HL-60/S4 treated with phorbol 12-myristate 13-acetate at 8.2 ng/mL for 4 days and 3 days (cell line): Measurements from ENCODE around the gene NPIPA2.
"Not testable (repeated sequence)": the region's sequence is repeated elsewhere in the genome, so short reads cannot be mapped to it uniquely, and the experiment has no call there.

Experiments used
- in situ Hi-C: fragments of 300-500 bp; cut with MboI; formaldehyde crosslinking; loops from 2 replicates; pipeline ENCODE4 v1.15.0; 2022; ENCODE audit warnings: low sequenced_read_pairs

NPIPA2 gene

DNA sequence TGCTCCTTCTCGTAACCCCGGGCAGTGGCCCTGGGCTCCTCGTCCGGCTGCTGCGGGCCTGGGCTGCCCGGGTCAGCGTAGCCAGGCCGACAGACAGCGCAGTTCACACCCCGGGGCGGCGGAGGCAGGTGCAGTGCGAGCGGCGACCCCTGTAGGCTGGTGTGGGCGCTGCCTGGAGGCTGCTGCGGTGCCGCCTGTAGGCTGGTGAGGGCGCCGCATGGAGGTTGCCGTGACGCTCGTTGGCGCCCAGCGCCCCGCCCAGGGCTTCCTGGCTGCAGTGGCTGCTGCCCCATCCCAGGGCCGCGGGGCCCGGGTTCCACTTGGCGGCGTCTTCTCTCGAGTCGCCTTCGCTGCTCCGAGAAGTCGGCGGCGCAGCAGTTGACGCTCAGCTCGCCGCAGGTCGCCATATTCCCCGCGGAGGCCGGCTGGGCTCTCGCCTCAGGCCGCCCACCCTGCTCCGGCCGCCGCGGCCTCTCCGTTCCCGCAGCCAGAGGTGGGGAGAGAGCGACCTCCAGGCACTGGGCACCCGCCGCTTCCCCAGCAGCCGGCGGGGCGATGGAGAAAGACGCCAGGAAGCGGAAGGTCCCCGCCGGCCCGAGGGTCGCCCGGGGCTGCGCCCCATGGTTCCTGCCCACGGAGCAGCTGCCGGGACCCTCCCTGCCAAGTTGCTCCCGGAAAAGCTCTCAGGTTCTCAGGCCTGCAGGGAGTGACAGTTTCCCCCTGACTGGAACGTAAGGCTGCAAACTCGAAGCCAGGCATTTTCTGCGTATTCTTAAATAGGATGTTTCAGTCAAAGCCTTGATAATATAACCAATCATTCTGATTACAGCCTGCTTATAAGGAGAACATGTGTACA, at the start of gene NPIPA2:
Gene NPIPA2 (plus strand): TSS at position 261 of the 856 bp plus-strand sequence. CDS start 5,533 bp downstream, outside the sequence.
- in situ Hi-C loops: not testable (repeated sequence)

DNA sequence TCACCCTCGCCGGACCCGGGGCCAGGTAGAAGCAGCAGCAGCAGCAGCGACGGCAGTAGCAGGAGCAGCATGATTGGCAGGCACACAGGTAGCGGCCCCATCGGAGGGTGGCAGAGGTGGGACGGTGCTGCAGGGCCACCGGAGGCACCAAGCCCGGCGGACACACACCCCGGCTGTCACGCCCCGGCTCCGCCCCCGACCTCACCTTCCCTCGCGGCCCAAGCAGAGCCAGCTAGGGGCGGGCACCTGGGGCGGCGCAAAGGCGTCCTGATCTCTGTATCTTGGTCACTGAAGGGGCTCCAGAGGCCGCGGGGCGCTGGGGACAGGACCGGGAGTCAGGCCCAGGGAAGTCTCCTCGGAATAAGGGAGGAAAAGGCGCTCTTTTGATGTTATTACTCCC, 48.2 kb upstream of the NPIPA2 start, which contains the start of gene PLA2G10:
Gene PLA2G10 (minus strand): TSS at position 180 of the 400 bp plus-strand sequence. CDS start 79 bp downstream, at position 101.
- in situ Hi-C loops: not testable (repeated sequence)

DNA sequence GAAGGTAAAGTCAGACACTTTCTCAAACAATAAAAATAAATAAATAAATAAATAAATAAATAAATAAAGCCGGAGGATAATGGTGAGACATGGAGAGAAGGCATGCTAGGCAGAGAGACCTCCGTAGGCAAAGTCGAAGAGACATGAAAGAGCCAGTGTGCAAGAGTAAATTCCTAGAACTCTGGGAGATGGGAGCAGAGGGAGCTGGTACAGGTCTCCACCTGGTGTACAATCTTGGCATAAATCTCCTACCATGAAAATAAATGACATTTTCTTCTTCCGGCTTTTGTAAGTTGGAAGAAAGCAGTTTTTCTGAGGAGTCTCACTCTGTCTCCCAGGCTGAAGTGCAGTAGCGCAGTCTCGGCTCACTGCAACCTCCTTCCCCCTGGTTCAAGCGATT, 40.5 kb upstream of the NPIPA2 start:
- in situ Hi-C loops: not testable (repeated sequence)

DNA sequence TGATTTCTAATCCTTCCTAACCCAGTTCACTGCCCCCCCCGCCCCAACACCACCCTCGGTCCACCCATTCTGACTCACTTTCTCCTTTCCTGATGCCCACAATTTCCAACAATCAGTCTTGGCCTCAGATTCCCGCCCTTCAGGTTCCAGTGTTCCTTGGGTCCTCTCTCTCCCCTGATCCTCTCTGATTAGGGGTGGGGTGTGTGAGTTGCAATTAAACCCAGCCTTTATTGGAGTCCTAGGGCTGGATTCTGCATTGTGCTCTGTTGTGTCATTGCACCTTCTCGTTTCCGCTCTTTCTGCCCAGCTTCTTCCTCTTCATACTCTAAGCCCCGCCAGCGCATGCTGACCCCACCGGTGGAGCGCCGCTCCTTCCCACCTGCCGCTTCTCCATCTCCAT, 39.7 kb upstream of the NPIPA2 start:
- in situ Hi-C loops: not testable (repeated sequence)

DNA sequence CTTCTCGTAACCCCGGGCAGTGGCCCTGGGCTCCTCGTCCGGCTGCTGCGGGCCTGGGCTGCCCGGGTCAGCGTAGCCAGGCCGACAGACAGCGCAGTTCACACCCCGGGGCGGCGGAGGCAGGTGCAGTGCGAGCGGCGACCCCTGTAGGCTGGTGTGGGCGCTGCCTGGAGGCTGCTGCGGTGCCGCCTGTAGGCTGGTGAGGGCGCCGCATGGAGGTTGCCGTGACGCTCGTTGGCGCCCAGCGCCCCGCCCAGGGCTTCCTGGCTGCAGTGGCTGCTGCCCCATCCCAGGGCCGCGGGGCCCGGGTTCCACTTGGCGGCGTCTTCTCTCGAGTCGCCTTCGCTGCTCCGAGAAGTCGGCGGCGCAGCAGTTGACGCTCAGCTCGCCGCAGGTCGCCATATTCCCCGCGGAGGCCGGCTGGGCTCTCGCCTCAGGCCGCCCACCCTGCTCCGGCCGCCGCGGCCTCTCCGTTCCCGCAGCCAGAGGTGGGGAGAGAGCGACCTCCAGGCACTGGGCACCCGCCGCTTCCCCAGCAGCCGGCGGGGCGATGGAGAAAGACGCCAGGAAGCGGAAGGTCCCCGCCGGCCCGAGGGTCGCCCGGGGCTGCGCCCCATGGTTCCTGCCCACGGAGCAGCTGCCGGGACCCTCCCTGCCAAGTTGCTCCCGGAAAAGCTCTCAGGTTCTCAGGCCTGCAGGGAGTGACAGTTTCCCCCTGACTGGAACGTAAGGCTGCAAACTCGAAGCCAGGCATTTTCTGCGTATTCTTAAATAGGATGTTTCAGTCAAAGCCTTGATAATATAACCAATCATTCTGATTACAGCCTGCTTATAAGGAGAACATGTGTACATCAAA, 38.9 kb upstream of the NPIPA2 start, which contains the start of gene NPIPA3:
Gene NPIPA3 (plus strand): TSS at position 256 of the 856 bp plus-strand sequence. CDS start 5,533 bp downstream, outside the sequence.
- in situ Hi-C loops: not testable (repeated sequence)

DNA sequence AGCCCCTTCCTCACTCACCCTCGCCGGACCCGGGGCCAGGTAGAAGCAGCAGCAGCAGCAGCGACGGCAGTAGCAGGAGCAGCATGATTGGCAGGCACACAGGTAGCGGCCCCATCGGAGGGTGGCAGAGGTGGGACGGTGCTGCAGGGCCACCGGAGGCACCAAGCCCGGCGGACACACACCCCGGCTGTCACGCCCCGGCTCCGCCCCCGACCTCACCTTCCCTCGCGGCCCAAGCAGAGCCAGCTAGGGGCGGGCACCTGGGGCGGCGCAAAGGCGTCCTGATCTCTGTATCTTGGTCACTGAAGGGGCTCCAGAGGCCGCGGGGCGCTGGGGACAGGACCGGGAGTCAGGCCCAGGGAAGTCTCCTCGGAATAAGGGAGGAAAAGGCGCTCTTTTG, 9.1 kb upstream of the NPIPA2 start:
- in situ Hi-C loops: not testable (repeated sequence)

DNA sequence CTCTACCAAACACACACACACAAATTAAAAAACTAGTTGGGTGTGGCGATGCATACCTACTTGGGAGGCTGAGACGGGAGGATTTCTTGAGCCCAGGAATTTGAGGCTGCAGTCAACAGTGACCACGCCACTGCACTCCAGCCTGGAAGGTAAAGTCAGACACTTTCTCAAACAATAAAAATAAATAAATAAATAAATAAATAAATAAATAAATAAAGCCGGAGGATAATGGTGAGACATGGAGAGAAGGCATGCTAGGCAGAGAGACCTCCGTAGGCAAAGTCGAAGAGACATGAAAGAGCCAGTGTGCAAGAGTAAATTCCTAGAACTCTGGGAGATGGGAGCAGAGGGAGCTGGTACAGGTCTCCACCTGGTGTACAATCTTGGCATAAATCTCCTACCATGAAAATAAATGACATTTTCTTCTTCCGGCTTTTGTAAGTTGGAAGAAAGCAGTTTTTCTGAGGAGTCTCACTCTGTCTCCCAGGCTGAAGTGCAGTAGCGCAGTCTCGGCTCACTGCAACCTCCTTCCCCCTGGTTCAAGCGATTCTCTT, 1.4 kb upstream of the NPIPA2 start:
- in situ Hi-C loops: not testable (repeated sequence)

DNA sequence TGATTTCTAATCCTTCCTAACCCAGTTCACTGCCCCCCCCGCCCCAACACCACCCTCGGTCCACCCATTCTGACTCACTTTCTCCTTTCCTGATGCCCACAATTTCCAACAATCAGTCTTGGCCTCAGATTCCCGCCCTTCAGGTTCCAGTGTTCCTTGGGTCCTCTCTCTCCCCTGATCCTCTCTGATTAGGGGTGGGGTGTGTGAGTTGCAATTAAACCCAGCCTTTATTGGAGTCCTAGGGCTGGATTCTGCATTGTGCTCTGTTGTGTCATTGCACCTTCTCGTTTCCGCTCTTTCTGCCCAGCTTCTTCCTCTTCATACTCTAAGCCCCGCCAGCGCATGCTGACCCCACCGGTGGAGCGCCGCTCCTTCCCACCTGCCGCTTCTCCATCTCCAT, 539 bp upstream of the NPIPA2 start:
- in situ Hi-C loops: not testable (repeated sequence)

DNA sequence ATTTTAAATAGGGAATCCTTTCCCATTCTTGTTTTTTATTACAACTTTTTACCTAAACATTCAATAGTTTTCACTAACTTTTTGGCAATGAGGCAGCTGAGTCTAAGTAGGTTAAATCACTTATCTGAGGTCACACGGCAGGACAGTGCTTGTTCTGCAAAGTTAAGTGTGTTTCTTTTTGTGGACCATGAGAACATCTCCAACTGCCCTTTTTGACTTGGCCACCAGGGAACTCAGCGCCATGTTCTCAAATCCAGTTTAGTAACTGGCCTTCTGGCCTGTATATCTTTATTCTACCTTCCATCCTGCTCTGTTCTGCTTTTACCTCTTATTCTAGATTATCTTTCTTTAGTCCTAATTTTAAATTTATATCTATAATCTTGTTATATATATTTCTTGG, 31.3 kb downstream of the NPIPA2 start:
- in situ Hi-C loops: not testable (repeated sequence)

DNA sequence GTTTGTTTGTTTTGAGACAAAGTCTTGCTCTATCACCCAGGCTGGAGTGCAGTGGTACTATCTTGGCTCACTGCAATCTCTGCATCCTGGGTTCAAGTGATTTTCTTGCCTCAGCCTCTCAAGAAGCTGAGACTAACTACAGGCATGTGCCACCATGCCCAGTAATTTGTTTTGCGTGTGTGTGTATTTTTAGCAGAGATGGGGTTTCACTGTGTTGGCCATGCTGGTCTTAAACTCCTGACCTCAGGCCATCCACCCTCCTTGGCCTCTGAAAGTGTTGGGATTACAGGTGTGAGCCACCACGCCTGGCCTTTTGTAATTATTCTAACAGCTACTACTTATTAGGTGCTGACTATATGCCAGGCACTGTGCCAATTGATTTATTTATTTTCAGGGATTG, 33.3 kb downstream of the NPIPA2 start:
- in situ Hi-C loops: not testable (repeated sequence)

DNA sequence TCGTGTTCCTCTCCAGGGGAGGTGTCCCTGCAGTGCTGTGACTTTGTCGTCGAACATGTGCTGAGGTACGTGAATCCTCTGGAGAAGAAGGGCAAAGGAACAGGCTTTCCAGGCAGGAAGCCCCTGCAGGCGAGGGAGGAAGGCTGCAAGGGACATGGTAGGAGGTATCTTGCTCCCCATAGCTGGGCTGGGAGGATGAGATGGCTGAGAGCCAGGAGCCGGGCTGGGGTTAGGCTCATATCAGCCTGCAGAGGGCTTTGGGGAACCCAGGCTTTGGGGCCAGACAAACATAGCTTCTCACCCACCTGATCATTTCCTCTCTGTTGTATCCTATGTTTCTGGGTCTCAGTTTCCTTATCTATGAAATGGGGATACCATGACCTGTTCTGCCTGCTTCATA, 34.4 kb downstream of the NPIPA2 start:
- in situ Hi-C loops: not testable (repeated sequence)

DNA sequence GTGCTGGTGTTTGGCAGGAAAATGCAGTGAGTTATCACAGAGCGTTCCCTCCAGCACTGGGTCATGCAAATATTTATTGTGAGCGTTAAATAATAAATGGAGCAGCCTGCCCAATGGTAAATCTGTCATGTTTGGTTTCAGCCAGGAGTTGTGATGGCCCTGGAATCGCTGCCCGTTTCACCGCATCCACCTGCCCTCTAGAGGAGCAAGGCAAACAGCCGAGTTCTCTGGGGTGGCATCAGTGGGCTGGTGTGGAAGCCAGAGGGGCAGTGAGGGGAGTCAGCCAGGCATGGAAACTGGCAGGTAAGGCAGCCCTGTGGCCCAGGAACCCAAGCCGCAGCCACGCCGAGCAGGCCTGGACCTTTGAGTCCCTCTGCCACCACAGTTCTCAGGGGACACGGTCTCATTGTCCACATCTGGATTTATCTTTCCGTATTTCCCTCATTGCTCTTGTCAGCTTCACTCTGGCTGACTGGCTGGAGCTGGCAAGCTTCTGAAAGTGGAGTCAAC, 37.1 kb downstream of the NPIPA2 start:
- in situ Hi-C loops: not testable (repeated sequence)

DNA sequence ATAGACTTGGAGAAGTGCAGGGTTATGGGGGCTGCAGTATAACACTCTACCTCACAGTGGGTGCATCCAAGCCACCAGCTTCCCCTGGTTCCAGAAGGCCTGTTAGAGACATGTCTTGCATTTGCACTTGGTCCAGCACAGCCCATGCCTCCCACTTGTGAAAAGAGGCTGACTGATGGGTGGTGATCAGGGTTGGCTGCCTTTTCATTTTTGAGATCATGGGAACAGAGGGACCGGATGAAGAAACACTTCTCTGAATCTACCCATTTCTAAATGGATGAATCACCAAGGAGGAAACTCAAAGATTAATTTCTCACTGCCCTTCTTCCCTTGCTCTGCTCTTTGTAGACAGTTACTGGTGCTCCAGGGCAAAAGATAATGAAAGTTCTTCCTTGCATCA, 43.8 kb downstream of the NPIPA2 start:
- in situ Hi-C loops: not testable (repeated sequence)

DNA sequence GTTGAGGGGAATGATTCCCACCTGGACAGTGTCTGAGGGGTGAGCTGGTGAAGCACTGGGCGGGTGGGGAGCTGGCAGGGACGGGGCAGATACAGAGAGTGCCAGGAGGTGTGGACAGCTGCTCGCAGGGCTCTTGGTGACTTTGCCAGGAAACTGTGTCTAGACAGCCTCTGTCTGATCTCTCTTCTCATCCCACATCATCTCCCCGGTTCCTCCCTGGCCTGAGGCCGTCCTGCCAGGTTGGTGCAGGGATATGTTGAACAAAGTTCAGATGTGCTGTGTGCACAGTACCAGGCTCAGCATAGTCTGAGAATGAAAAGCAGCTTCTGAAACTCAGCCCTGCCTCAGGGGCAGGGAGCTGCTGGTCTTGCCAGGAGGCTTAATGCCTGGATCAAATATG, 47.2 kb downstream of the NPIPA2 start:
- in situ Hi-C loops: not testable (repeated sequence)

DNA sequence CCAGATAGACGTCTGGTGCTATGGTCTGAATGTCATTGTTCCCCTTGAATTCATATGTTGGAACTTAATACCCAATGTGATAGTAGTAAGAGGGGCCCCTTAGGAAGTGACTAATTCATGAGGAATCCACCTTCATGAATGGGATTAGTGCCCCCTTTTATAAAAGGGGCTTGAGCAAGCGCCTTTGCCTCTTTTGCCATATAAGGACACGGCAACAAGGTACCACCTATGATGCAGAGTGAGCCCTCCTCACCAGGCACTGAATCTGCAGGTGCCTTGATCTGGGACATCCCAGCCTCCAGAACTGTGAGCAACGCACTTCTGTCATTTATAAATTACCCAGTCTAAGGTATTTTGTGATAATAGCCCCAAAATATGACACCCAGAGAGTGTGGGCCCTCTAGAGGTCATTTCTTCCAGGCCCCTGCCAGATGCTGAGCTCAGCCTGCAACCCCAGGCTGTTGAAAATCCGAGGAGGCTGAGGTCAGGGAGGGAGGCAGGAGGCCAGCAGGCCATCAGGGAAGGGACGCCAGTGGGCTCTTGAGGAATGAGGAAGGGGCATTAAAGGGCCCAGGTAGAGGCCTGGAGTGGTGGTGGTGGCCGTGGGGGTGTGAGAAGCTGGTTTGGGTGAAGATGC, 48.1 kb downstream of the NPIPA2 start:
- in situ Hi-C loops: not testable (repeated sequence)

DNA sequence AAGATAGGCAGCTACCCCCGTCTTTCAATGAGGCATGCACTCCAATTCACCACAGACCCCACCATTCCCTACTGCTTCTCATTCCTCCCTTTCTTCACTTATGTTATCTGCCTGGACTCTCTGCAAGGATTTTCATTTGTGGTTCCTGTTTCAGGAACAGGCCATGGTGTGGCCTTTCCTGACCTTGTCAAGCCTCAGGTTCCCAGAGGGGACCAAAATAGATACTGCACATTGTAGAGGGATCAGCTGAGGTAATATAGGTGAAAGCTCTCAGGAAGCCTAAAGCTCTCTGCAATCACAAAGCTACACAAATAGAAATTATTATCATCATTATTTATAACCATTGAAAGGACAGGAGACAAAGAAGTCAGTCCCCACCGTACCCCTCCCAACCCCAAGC, 50.6 kb downstream of the NPIPA2 start:
- in situ Hi-C loops: not testable (repeated sequence)

DNA sequence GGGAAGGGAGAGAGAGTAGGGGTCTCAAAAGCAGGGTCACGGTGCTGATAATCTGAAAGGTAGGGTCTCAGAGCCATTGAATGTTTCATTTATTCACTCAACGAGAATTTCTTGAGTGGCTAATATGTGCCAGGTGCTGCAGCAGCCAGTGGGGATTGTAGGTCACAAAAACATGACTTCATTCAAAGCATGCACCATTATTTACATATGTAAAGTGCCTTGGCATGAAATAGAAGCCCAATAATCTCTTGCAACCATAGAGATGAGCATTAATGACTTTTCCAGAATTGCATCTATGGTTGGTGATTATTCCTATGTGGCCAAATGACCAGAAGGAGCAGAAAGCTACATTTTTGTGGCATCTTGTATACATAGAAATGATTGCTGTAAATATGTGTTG, 55.2 kb downstream of the NPIPA2 start:
- in situ Hi-C loops: not testable (repeated sequence)

DNA sequence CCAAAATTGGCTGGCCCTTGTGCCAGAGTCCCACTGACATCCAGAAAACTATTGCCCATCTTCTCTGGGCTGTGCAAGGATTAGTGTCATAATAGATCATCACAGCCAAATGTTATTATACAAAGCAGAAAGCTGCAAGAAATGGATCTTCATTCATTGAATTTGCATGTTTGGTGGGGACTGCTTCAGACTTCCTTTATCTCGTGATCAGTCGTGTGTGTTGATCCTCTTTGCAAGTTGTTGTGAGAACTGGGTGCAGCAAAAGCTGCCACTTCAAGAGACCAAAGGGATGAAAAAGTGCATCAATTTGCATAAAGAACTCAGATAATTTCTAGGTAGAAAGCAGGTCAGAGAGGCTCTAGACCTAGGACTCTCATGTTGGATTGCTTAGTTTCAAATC, 61.2 kb downstream of the NPIPA2 start:
- in situ Hi-C loops: not testable (repeated sequence)

DNA sequence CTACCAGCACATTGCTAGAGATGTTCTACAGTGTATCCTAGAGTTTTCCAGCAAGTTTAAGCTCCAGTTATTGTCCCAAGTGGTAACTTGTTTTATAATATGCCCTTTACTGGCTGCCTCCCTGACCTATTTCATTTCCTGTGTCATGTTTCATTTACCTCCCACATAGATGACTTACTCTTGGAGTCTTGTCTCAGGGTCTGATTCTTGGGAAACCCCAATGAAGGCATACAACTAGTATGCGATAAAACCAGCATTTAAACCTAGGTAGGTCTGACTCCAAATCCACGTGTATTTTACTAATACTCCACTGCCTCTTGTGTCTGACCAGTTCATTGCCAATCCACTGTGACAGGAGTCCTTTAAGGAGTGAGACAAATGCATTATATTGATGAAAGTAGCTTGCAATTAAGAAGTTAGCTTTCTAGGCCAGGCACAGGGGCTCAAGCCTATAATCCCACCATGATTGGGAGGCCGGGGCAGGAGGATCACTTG, 64.9 kb downstream of the NPIPA2 start:
- in situ Hi-C loops: not testable (repeated sequence)

DNA sequence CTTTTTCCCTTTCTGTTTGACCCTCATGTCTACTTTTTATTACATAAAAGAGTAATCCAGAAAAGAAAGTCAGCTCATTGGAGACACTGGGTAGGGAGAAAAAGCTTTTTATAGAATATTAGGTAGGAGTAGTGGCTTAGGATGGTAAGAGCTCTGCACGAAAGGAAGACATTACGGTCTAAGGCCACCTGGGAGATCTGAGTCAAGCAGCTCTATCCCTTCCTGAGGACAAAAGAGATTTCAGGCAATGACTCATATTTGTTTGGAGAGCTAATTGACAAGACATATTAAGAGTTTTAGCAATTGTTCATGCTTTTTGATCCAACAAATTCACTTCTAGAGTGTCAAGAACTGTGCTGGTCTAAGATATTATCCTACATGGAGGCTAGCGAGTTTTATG, 71.6 kb downstream of the NPIPA2 start:
- in situ Hi-C loops: not testable (repeated sequence)
